Measurements from ENCODE around the gene TNFRSF14.

Gene TNFRSF14

GRCh38 chr1:2595812-2596529 lies 39.8 kb downstream of the TNFRSF14 start:
- no peak for DNase-seq (ENCODE audit: low read depth)
- no peak overlapping the region for H3K4me3 ChIP-seq (ENCODE audit: low read depth, low read length)
- no peak for TF ChIP-seq CTCF (conservative IDR thresholded peaks at IDR 0.05; ENCODE audit: low read depth, low read length)

- no peak for TF ChIP-seq CTCF (conservative IDR thresholded peaks at IDR 0.05; ENCODE audit: low read depth, low read length)
- H3K4me3 ChIP-seq (ENCODE audit: low read depth, low read length) = no peak overlapping the region
- no peak for DNase-seq (ENCODE audit: low read depth)
These were observed 40.6 kb downstream of the TNFRSF14 start for GRCh38 chr1:2596530-2597333.

GRCh38 chr1:2597441-2598328 lies 41.5 kb downstream of the TNFRSF14 start:
- TF ChIP-seq CTCF (conservative IDR thresholded peaks at IDR 0.05; ENCODE audit: low read depth, low read length) = no peak
- DNase-seq (ENCODE audit: low read depth) = no peak
- H3K4me3 ChIP-seq (ENCODE audit: low read depth, low read length) = no peak overlapping the region

- no peak for TF ChIP-seq CTCF (conservative IDR thresholded peaks at IDR 0.05; ENCODE audit: low read depth, low read length)
- no peak for DNase-seq (ENCODE audit: low read depth)
- no peak overlapping the region for H3K4me3 ChIP-seq (ENCODE audit: low read depth, low read length)
These were observed 42.3 kb downstream of the TNFRSF14 start for GRCh38 chr1:2598329-2598931.

- no peak for DNase-seq (ENCODE audit: low read depth)
- no peak for TF ChIP-seq CTCF (conservative IDR thresholded peaks at IDR 0.05; ENCODE audit: low read depth, low read length)
- H3K4me3 ChIP-seq (ENCODE audit: low read depth, low read length) = no peak overlapping the region
These were observed 45.6 kb downstream of the TNFRSF14 start for GRCh38 chr1:2601721-2602303.

GRCh38 chr1:2602311-2602835 lies 46.2 kb downstream of the TNFRSF14 start:
- DNase-seq (ENCODE audit: low read depth) = no peak
- TF ChIP-seq CTCF (conservative IDR thresholded peaks at IDR 0.05; ENCODE audit: low read depth, low read length) = no peak
- no peak overlapping the region for H3K4me3 ChIP-seq (ENCODE audit: low read depth, low read length)

Measured in choroid plexus epithelial cell (primary cell).